ENCODE data around the gene ZNF776. TPM values are rescaled to one million over a fixed set of nuclear protein-coding genes. Genes with fewer than 3 reads are reported as not detected.

The ZNF776 gene
- total RNA-seq, 1 donor from 2014 or later = 6.8 TPM

DNA sequence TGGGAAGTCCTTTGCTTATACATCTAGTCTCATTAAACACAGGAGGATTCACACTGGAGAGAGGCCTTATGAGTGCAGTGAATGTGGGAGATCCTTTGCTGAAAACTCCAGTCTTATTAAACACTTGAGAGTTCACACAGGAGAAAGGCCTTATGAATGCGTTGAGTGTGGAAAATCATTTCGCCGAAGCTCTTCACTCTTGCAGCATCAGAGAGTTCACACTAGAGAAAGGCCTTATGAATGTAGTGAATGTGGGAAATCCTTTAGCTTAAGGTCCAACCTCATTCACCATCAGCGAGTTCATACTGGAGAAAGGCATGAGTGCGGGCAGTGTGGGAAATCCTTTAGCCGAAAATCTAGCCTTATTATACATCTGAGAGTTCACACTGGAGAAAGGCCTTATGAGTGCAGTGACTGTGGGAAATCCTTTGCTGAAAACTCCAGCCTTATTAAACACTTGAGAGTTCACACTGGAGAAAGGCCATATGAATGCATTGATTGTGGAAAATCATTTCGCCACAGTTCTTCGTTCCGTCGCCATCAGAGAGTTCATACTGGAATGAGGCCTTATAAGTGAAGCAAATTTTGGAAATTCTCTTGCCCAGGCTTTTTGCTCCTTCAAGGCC lies 32.7 kb downstream of the ZNF776 start:
- no peak for ATAC-seq

DNA sequence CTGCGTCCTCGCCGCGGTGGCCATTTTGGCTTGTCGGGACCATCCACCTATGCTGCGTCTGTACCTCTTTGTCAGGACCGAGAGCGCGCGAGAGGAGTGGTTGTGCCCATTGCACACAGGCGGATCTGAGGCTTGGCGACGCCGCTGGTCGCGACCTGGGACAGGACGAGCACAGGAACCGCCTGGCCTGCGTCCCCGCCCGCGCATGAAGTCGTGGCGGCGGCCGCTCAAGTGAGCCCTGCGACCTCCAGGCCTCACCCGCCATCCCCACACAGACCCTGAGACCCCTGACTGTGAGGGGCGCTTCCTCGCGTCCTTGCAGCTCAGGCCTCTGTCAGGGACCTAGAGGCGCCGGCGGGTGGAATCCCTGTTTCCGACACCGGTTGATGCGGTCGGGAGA lies 39.7 kb downstream of the ZNF776 start:
- ATAC-seq = peak; percentile 29

DNA sequence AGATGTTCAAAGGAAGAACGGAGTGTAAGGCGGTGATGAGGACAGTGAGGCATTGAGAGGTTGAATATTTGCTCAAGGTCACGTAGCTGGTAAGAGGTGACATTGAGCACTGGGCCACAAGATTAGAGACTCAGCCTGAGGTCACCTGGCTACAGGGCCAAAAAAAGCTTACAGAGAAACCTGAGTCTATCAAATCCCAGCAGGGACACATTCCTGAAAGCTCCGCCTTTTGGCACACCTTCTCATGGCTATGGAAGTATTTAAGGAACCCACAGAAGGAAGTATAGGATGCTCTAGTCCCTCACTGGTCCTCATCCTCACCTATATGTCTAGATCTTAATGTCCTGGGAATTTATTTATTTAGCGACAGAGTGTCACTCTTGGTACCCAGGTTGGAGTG lies 40.3 kb downstream of the ZNF776 start:
- ATAC-seq = no peak

DNA sequence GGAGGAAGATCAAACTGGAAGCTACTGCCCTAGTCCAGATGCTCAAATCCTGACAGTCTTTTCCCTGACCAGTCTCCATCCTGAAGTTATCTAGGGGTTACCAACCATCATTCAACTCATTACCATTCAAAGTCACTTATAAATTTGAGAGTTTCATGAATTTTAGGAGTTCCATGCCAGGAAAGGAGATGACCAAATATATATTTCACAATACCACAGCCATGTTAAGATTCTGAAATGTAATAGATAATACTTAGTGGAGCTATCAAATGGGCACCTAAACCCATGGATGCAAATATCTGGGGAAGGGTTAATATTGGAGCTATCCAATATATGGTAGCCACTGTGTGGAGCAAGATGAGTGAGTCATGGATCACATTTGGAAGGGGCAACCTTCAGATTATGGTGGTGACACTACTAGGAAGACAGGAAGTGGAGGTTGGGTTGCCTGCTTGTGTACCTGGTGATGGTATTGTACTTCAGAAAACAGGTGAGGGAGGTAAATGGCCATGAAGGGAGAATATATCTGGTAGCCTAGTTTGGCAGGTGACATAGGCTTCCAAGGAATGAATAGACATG lies 41.6 kb downstream of the ZNF776 start:
- ATAC-seq = no peak

DNA sequence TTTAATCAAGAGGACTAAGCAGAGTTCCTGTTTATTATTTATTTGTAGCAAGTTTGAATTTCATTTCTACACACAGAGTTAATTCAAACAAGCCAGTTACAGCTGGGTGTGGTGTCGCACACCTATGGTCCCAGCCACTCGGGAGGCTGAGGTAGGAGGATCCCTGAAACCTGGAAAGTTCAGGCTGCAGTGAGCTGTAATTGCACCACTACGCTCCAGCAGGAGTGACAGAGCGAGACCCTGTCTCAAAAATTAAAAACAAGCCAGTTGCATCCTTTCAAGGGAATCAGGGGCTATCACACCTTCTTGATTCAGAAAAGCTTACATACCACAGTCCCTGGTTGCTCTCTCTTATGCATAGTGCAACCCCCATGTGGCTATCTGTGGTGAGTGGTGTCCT lies 42.7 kb downstream of the ZNF776 start:
- no peak for ATAC-seq

DNA sequence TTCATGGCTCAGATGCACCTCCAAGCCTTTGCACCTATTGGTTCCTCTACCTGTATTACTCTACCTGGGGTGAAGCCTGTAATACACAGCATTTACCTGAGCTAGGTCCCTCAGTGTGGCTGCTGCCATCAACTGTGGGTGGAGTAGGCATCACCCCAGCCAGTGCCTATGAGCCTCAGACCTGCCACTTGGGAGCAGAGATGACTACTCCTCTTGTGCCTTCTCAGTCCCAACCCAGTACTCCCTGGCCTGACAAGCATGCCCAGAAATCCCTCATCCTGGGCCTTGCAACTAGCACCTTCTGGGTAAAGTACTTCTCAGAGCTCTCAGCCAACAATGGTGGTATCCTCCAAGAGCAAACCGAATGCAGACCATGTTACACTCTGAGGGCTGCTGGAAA lies 50.0 kb downstream of the ZNF776 start:
- ATAC-seq = peak; percentile 14

DNA sequence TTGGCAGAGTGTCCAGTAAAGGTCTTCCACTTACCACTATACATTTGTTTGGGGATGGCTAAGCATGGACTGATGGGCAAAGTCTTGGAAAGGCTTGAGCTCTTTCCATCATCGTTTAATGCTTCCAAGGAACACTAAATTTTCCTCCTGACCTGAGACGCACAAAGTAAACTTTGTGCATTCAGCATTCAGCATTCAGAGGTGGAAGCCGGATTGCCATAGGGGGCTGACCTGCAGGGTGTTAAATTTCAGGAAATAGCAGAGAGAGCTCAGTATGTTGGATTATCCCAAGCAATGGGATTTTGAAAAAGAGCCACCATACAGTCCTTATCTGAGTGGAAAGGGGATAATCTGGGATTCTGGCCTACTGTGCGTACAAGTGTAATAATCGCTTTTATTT lies 54.1 kb downstream of the ZNF776 start:
- no peak for ATAC-seq

DNA sequence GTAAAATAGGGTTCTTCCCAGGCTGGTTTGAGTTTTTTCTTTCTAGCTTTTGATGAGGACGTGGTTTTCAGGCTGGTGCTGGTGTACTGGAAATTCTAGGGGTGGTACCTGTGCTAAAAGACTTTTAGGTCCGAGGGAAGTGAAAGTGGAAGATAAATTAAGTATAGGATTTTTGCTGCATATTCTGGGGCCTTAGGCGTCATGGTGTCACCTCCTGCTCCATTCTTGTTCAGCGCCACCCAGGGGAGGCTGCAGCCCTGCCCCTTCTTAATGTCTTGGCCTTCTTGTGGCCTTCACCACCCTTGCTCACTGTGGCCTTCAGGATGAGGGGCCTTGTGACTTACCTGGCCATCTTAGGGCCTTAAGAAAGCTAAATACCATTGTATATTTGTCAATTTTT lies 55.7 kb downstream of the ZNF776 start:
- ATAC-seq = no peak

DNA sequence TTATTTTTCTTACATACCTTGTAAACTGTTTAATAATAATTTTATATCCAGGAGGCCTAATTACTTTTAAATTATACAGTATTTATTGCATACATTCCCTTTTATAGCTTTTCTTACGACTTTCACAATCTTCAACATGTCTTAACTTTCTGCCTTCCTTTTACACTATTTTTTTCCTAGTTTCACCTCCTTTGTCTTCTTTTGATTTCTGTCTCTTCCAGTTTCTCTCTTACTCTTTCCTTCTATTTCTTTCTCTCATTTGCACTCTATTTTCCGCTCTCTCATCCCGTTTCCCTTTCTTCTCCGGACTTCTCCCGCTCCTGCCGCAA lies 56.6 kb downstream of the ZNF776 start:
- no peak for ATAC-seq

DNA sequence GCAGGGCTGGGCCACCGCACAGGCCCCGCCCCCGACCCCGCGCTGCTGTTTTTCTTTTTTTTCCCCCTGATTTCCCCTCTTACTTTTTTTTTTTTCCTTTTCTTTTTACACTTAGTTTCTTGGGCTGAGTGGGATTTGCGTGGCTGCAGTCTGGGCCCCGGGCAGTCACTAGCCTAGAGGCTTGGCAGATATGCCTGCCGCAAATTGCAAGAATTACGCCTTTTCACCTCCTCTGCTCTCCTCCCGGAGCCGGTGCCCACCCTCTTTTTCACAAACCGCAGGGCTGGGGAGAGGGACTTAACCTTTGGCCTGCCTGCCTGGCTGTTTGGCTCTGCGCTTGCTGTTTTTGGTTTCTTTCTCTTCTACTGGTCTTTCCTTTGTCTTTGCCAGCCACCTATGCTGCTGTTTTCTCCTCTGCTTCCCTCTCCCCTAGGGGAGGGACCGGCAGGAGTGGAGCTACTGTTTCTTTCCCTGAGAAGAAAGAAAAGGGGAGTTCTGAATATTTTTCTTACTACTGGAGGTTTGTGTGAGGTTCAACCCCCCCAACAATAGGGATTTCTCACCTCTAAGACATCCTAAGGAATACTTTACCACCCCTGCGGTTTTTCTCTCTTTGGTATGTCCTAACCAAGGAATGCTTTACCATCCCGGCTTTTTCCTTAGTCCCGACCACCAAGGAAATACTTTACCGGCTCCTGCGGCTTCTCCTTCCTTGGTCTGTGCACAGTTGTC lies 57.1 kb downstream of the ZNF776 start:
- ATAC-seq = no peak

DNA sequence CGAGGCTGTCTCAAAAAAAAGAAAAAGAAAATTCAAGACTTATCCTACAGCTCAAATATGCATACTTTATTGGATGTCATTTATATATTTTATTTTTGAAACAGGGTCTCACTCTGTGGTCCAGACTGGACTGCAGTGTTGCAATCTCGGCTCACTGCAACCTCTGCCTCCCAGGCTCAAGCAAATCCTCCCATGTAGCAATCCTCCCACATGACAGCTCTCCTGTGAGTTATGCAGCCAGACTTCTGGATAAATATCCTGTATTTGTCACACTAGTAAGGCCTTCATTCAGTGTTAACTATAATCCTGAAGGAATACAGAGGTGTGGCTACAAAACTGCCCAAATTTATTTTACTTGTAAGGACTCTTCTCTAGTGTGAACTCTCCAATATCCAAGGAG lies 60.9 kb downstream of the ZNF776 start:
- ATAC-seq = no peak

Other genes with a start within 250 kb of the ZNF776 start
- gene ZNF773, start 246.9 kb upstream of the ZNF776 start, total RNA-seq = 3.8 TPM
- 1.6 TPM for gene ZNF549, start 219.5 kb upstream of the ZNF776 start, total RNA-seq
- gene ZNF550, start 187.0 kb upstream of the ZNF776 start, total RNA-seq = 2.7 TPM
- 6.4 TPM for gene ZNF416, start 167.9 kb upstream of the ZNF776 start, total RNA-seq
- gene ZIK1, start 162.7 kb upstream of the ZNF776 start, total RNA-seq = 1.1 TPM
- gene ZNF530, start 146.9 kb upstream of the ZNF776 start, total RNA-seq = 2.1 TPM
- gene ZNF134, start 132.6 kb upstream of the ZNF776 start, total RNA-seq = 9.6 TPM
- gene ZNF211, start 113.6 kb upstream of the ZNF776 start, total RNA-seq = 4.0 TPM
- gene ZSCAN4, start 77.9 kb upstream of the ZNF776 start, total RNA-seq = not detected
- gene ZNF551, start 64.8 kb upstream of the ZNF776 start, total RNA-seq = 4.9 TPM
- 0.60 TPM for gene ZNF154, start 37.6 kb upstream of the ZNF776 start, total RNA-seq
- gene ZNF671, start 19.2 kb upstream of the ZNF776 start, total RNA-seq = 2.0 TPM
- 9.4 TPM for gene ZNF586, start 22.9 kb downstream of the ZNF776 start, total RNA-seq
- gene ZNF552, start 68.1 kb downstream of the ZNF776 start, total RNA-seq = 7.9 TPM
- gene ZNF587B, start 83.5 kb downstream of the ZNF776 start, total RNA-seq = 9.3 TPM
- gene ZNF587, start 103.0 kb downstream of the ZNF776 start, total RNA-seq = 16.3 TPM
- gene ZNF814, start 142.2 kb downstream of the ZNF776 start, total RNA-seq = 6.5 TPM
- gene ZNF417, start 169.8 kb downstream of the ZNF776 start, total RNA-seq = 5.7 TPM
- 0.76 TPM for gene ZNF418, start 188.6 kb downstream of the ZNF776 start, total RNA-seq
- 2.6 TPM for gene ZNF256, start 200.9 kb downstream of the ZNF776 start, total RNA-seq
- 0.48 TPM for gene C19orf18, start 227.7 kb downstream of the ZNF776 start, total RNA-seq